Fibroblast of skin of back (primary cell): ENCODE measurements around the gene STARD6.
"Not testable (repeated sequence)": the region's sequence is repeated elsewhere in the genome, so short reads cannot be mapped to it uniquely, and the experiment has no call there.

Experiments
- DNase-seq: peaks from one replicate; pipeline ENCODE4 v3.0.0-alpha.2; 2013

Gene STARD6

GRCh38 chr18:54338230-54338629 lies 19.4 kb downstream of the STARD6 start:
- no peak for DNase-seq

GRCh38 chr18:54335638-54336173 lies 22.0 kb downstream of the STARD6 start:
- no peak for DNase-seq

GRCh38 chr18:54330768-54331548 lies 26.7 kb downstream of the STARD6 start:
- no peak for DNase-seq

GRCh38 chr18:54329787-54330186 lies 27.9 kb downstream of the STARD6 start:
- DNase-seq, result no peak

GRCh38 chr18:54327818-54328217 lies 29.8 kb downstream of the STARD6 start:
- DNase-seq, result no peak

GRCh38 chr18:54323970-54324369 lies 33.7 kb downstream of the STARD6 start:
- peak; percentile 41 for DNase-seq

GRCh38 chr18:54323561-54323960 lies 34.1 kb downstream of the STARD6 start:
- no peak for DNase-seq

GRCh38 chr18:54316071-54316820 lies 41.4 kb downstream of the STARD6 start:
- no peak for DNase-seq

- not testable (repeated sequence) for DNase-seq
These were observed 48.1 kb downstream of the STARD6 start for GRCh38 chr18:54309564-54309963.

GRCh38 chr18:54303408-54303807 lies 54.2 kb downstream of the STARD6 start:
- peak; percentile 8 for DNase-seq

GRCh38 chr18:54298991-54299390 lies 58.7 kb downstream of the STARD6 start:
- DNase-seq, result not testable (repeated sequence)

GRCh38 chr18:54296062-54296461 lies 61.6 kb downstream of the STARD6 start:
- DNase-seq, result peak; percentile 73

GRCh38 chr18:54294274-54294673 lies 63.4 kb downstream of the STARD6 start:
- DNase-seq, result no peak

- DNase-seq, result peak; percentile 71
These were observed 72.5 kb downstream of the STARD6 start for GRCh38 chr18:54284981-54285785.

GRCh38 chr18:54284535-54284934 lies 73.1 kb downstream of the STARD6 start:
- no peak for DNase-seq

GRCh38 chr18:54280220-54280569 lies 77.5 kb downstream of the STARD6 start:
- no peak for DNase-seq

- DNase-seq, result no peak
These were observed 78.0 kb downstream of the STARD6 start for GRCh38 chr18:54279477-54280219.

- no peak for DNase-seq
These were observed 79.0 kb downstream of the STARD6 start for GRCh38 chr18:54278615-54279014.

GRCh38 chr18:54277899-54278298 lies 79.8 kb downstream of the STARD6 start:
- DNase-seq, result no peak
